OCI-LY3 (cell line): ENCODE measurements around the gene PPARG.

Source experiments
- CTCF ChIP-seq: fragments of 200-600, 300-600 bp; sonication (generic); IDR thresholded peaks from 2 replicates; pipeline ENCODE4 v1.5.1; 2014; ENCODE audit warnings: antibody characterized with exemption, low read length, low read depth
- EZH2phosphoT487 ChIP-seq: fragments of 200-600 bp; shearing (Covaris generic); IDR thresholded peaks from 2 replicates; pipeline ENCODE4 v1.6.1; 2018; ENCODE audit warnings: antibody characterized with exemption, mixed run types, low read depth

- TF ChIP-seq CTCF = no peak
- no peak for TF ChIP-seq EZH2phosphoT487
Observed at GRCh38 chr3:12288182-12289129, at the start of gene PPARG.
